ENCODE data around the gene PLTP. TPM values are rescaled to one million over a fixed set of nuclear protein-coding genes. Genes with fewer than 3 reads are reported as not detected.
"Not testable (repeated sequence)": the region's sequence is repeated elsewhere in the genome, so short reads cannot be mapped to it uniquely, and the experiment has no call there.

PLTP gene
- total RNA-seq, 2 donors from 2014 or later = 6.6 to 12.1 TPM

GRCh38 chr20:45890077-45890984 is 21.6 kb downstream of the PLTP start:
- Mint-ChIP-seq H3K27me3 (no peaks in the 10 kb centered on the region), H3K4me3 (peak overlapping the region; percentile 95), H3K27ac (peak overlapping the region; percentile 90), H3K36me3 (ENCODE audit: low read depth) (peaks cover 36% of the 10 kb centered on the region), H3K4me1 (peaks cover 15% of the 10 kb centered on the region), H3K9me3 (no peaks in the 10 kb centered on the region)
- ATAC-seq (replicated peaks) = peak; percentile 5

DNA sequence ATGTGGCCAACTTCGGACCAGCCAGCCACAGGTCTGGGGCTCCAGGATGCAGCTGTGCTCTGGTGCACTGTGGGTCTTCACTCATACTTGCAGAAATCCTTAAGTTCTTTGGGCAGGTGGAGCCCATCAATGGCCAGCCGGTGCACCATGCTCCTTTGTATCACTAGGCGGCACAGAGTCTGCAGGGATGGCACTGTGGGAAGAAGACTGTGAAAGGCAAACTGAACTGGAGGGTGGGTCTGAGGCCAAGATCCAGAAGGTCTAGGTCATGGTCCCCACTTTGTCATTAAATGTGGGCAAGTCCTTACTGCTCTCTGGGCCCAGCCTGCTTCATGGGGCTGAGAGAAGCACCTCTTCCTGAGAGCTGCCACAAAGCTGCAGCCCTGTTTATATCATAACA is 23.3 kb downstream of the PLTP start:
- Mint-ChIP-seq H3K27me3 (no peaks in the 10 kb centered on the region), H3K27ac (no peak overlapping the region), H3K9me3 (no peaks in the 10 kb centered on the region), H3K4me1 (peaks cover 14% of the 10 kb centered on the region), H3K4me3 (no peak overlapping the region), H3K36me3 (ENCODE audit: low read depth) (peaks cover 30% of the 10 kb centered on the region)
- ATAC-seq (replicated peaks) = no peak

GRCh38 chr20:45887346-45887715 is 24.6 kb downstream of the PLTP start, which contains the start of gene SPATA25:
Gene SPATA25 (minus strand): TSS chr20:45887622. CDS start chr20:45887590, 32 bp downstream.
- no peaks in the 10 kb centered on the region for H3K27me3 Mint-ChIP-seq
- no peak within 1 kb of the TSS for H3K27ac Mint-ChIP-seq
- H3K4me3 Mint-ChIP-seq = no peak within 1 kb of the TSS
- H3K9me3 Mint-ChIP-seq = no peaks in the 10 kb centered on the region
- H3K4me1 Mint-ChIP-seq = peaks cover 17% of the 10 kb centered on the region
- ATAC-seq (replicated peaks) = no peak
- peaks cover 30% of the 10 kb centered on the region for H3K36me3 Mint-ChIP-seq (ENCODE audit: low read depth)

GRCh38 chr20:45886590-45887345 is 25.2 kb downstream of the PLTP start:
- no peak overlapping the region for H3K4me3 Mint-ChIP-seq
- H3K4me1 Mint-ChIP-seq = peaks cover 18% of the 10 kb centered on the region
- no peak overlapping the region for H3K27ac Mint-ChIP-seq
- peaks cover 29% of the 10 kb centered on the region for H3K36me3 Mint-ChIP-seq (ENCODE audit: low read depth)
- ATAC-seq (replicated peaks) = no peak
- no peaks in the 10 kb centered on the region for H3K27me3 Mint-ChIP-seq
- no peaks in the 10 kb centered on the region for H3K9me3 Mint-ChIP-seq

DNA sequence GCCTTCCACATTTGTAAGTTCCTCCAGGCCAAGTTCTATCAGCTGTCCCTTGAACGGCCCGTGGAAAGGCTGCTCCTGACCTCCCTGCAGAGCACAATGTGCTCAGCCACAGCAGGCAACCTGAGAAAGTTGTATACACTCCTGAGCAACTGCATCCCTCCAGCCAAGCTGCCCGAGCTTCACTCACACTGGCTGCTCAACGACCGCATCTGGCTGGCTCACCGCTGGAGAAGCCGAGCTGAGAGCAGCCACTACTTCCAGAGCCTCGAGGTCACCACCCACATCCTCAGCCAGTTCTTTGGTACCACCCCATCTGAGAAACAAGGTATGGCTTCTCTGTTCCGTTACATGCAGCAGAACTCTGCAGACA is 28.9 kb downstream of the PLTP start:
- H3K9me3 Mint-ChIP-seq = no peaks in the 10 kb centered on the region
- H3K4me1 Mint-ChIP-seq = peaks cover 28% of the 10 kb centered on the region
- H3K27ac Mint-ChIP-seq = no peak overlapping the region
- no peak for ATAC-seq (replicated peaks)
- H3K27me3 Mint-ChIP-seq = no peaks in the 10 kb centered on the region
- H3K36me3 Mint-ChIP-seq (ENCODE audit: low read depth) = peaks cover 29% of the 10 kb centered on the region
- peak overlapping the region; percentile 86 for H3K4me3 Mint-ChIP-seq

GRCh38 chr20:45882469-45883099 is 29.4 kb downstream of the PLTP start:
- Mint-ChIP-seq H3K4me3 (peak overlapping the region; percentile 86), H3K27ac (peak overlapping the region; percentile 87), H3K27me3 (no peaks in the 10 kb centered on the region), H3K9me3 (no peaks in the 10 kb centered on the region), H3K4me1 (peaks cover 28% of the 10 kb centered on the region), H3K36me3 (ENCODE audit: low read depth) (peaks cover 29% of the 10 kb centered on the region)
- no peak for ATAC-seq (replicated peaks)

- Mint-ChIP-seq H3K4me1 (peaks cover 28% of the 10 kb centered on the region), H3K36me3 (ENCODE audit: low read depth) (peaks cover 35% of the 10 kb centered on the region), H3K4me3 (peak within 1 kb of the TSS; percentile 86), H3K9me3 (no peaks in the 10 kb centered on the region), H3K27ac (peak within 1 kb of the TSS; percentile 87), H3K27me3 (no peaks in the 10 kb centered on the region)
- ATAC-seq (replicated peaks) = peak; percentile 96
Observed at GRCh38 chr20:45880988-45881788, 30.8 kb downstream of the PLTP start, which contains the start of gene ZSWIM1. Gene ZSWIM1 (plus strand): TSS chr20:45881227. CDS start chr20:45882593, 1,366 bp downstream.

DNA sequence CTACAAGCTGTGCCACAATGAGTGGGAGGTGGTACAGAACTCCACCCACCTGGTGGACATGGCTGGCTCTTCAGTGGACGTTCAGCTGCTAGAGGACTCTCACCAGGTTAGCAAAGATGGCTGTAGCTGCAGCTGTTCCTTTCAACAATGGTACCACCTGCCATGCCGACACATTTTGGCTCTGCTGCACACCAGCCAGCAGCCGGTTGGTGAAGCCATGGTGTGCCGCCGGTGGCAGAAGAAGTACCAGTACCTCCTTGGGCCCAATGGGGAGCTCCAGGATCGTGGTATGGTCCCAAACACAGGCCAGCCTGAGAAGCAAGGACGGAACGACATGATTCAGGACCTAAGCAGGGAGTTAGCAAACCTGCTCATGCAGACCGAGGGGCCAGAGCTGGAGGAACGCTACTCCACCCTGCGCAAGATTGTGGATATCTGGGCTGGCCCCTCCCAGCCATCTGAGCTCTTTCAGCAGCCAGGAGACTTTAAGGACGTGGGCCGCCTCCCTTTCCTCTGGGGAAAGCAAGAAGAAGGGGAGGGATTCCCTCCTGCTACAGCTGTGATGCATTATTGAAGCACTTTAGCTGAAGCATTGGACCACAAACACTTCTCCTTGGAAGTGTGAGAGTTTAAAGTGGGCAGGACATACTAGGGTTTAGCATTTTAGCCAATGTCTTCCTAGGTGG is 33.7 kb downstream of the PLTP start:
- ATAC-seq (replicated peaks) = no peak
- Mint-ChIP-seq H3K27me3 (no peaks in the 10 kb centered on the region), H3K4me1 (peaks cover 20% of the 10 kb centered on the region), H3K4me3 (no peak overlapping the region), H3K36me3 (ENCODE audit: low read depth) (peaks cover 24% of the 10 kb centered on the region), H3K27ac (no peak overlapping the region), H3K9me3 (no peaks in the 10 kb centered on the region)

DNA sequence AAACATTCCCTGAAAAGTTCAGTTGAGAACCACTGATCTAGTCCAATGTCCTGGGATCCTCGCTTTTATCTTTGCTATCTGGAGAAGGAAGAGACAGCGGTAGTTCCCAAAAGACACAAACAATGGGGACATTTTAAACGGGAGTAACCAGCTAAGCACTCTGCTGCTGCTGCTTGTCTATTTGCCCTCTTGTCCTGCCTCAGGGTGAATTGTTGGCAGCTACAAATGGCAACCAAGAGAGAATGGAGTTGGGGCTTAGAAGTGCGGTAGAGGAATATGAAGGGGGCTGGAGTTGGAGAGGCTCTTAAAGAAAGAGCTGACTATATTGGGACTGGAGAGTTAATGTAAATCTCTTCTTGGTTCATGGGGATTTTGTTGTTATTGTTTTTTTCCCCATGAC is 37.4 kb downstream of the PLTP start:
- ATAC-seq (replicated peaks) = no peak
- no peak overlapping the region for H3K4me3 Mint-ChIP-seq
- no peaks in the 10 kb centered on the region for H3K27me3 Mint-ChIP-seq
- no peaks in the 10 kb centered on the region for H3K9me3 Mint-ChIP-seq
- no peaks in the 10 kb centered on the region for H3K4me1 Mint-ChIP-seq
- H3K27ac Mint-ChIP-seq = no peak overlapping the region
- peaks cover 12% of the 10 kb centered on the region for H3K36me3 Mint-ChIP-seq (ENCODE audit: low read depth)

DNA sequence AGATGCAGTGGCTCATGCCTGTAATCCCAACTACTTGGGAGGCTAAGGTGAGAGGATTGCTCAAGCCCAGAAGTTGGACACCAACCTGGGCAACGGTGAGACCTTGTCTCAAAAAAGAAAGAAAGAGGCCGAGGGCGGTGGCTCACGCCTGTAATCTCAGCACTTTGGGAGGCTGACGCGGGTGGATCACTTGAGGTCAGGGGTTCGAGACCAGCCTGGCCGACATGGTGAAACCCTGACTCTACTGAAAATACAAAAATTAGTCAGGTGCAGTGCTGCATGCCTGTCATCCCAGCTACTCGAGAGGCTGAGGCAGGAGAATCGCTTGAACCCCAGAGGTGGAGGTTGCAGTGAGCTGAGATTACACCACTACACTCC is 37.9 kb downstream of the PLTP start:
- H3K4me1 Mint-ChIP-seq; H3K27me3 Mint-ChIP-seq; H3K4me3 Mint-ChIP-seq; H3K9me3 Mint-ChIP-seq; H3K27ac Mint-ChIP-seq; ATAC-seq (replicated peaks): not testable (repeated sequence)
- H3K36me3 Mint-ChIP-seq (ENCODE audit: low read depth) = peaks cover 12% of the 10 kb centered on the region

GRCh38 chr20:45873409-45874103 is 38.4 kb downstream of the PLTP start:
- no peaks in the 10 kb centered on the region for H3K27me3 Mint-ChIP-seq
- no peaks in the 10 kb centered on the region for H3K9me3 Mint-ChIP-seq
- H3K27ac Mint-ChIP-seq = no peak overlapping the region
- no peak for ATAC-seq (replicated peaks)
- no peak overlapping the region for H3K4me3 Mint-ChIP-seq
- H3K36me3 Mint-ChIP-seq (ENCODE audit: low read depth) = peaks cover 12% of the 10 kb centered on the region
- no peaks in the 10 kb centered on the region for H3K4me1 Mint-ChIP-seq

DNA sequence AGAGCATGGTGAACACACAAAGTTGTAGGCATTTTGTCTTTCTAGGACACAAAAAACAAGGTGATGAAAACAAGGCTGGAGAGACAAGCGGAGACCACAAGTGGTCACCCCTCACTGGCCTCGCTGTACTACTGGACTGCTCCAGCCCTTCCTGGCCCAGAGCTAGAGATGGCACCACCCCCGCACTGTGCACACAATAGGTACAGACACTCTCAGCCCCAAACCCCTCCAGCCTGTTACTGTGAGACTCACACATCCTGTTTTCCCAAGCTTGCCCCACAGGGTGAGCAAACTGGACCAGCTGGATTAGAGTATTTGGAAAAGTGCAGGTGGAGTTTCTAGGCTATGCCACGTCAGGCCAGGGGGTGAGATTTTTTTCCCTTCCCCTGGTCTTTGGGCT is 39.3 kb downstream of the PLTP start:
- no peaks in the 10 kb centered on the region for H3K27me3 Mint-ChIP-seq
- H3K36me3 Mint-ChIP-seq (ENCODE audit: low read depth) = peaks cover 12% of the 10 kb centered on the region
- no peaks in the 10 kb centered on the region for H3K4me1 Mint-ChIP-seq
- no peak overlapping the region for H3K4me3 Mint-ChIP-seq
- no peaks in the 10 kb centered on the region for H3K9me3 Mint-ChIP-seq
- ATAC-seq (replicated peaks) = no peak
- H3K27ac Mint-ChIP-seq = no peak overlapping the region

- H3K4me1 Mint-ChIP-seq = no peaks in the 10 kb centered on the region
- no peaks in the 10 kb centered on the region for H3K27me3 Mint-ChIP-seq
- no peak for ATAC-seq (replicated peaks)
- H3K9me3 Mint-ChIP-seq = no peaks in the 10 kb centered on the region
- no peak overlapping the region for H3K27ac Mint-ChIP-seq
- H3K36me3 Mint-ChIP-seq (ENCODE audit: low read depth) = peaks cover 6% of the 10 kb centered on the region
- H3K4me3 Mint-ChIP-seq = no peak overlapping the region
Observed at GRCh38 chr20:45867819-45868176, 44.2 kb downstream of the PLTP start.
